HepG2 (cell line): ENCODE data around the gene ZC3H13. TPM values are rescaled to one million over a fixed set of nuclear protein-coding genes. Genes with fewer than 3 reads are reported as not detected.

Experiments used
- ATAC-seq: fragments of 200-7000 bp; cut with Tn5 transposase; 3 replicates; pipeline ENCODE4 v1.9.1; 2020; ENCODE audit warnings: mild to moderate bottlenecking, moderate library complexity
- BruUV-seq: library from RNA; stranded (reverse); fragments of 400-500 nt; replicated peaks from 2 replicates; lab custom pipeline; 2021; lab: Mats Ljungman, UMichigan
- CTCF ChIA-PET: fragments of 300-600 bp; formaldehyde crosslinking; extraction: SDS; loops from one replicate; lab custom pipeline; 2021; ENCODE audit warnings: low total read pairs, inconsistent platforms, low intra/inter-chr PET ratio; lab: Yijun Ruan, JAX
- POLR2A ChIA-PET: fragments of 350-600 bp; sonication (Branson Sonifier 250); formaldehyde crosslinking; loops from one replicate; lab custom pipeline; 2020; ENCODE audit warnings: antibody characterized with exemption, inconsistent platforms; lab: Yijun Ruan, JAX
- DNase-seq: peaks from one replicate; pipeline ENCODE4 v3.0.0-alpha.2; 2015; ENCODE audit warnings: low spot score
- FAIRE-seq: peaks from 3 replicates; lab custom pipeline; 2011; peaks lifted over from hg19 to GRCh38; lab: Jason Lieb, UNC
- H2AFZ ChIP-seq: one replicate; pipeline ENCODE4 v1.6.1; 2011; ENCODE audit warnings: low read length, inconsistent platforms
- H3K27ac ChIP-seq: fragments of 300-600 bp; 3 replicates; pipeline ENCODE4 v1.8.0; 2011; ENCODE audit warnings: mixed run types, mild to moderate bottlenecking, mixed read lengths, low read length, inconsistent platforms; ENCODE audit not compliant: insufficient read depth; ENCODE audit errors: extremely low read length
- H3K27me3 ChIP-seq, 2 experiments: fragments of 200-600 bp in 1 of 2; 2 replicates in 1 of 2; 3 replicates in 1 of 2; pipeline versions ENCODE4 v1.6.0 to v1.8.0; 2011; ENCODE audit warnings: low read length in 2 of 2, mild to moderate bottlenecking in 2 of 2, moderate library complexity in 2 of 2, inconsistent platforms in 1 of 2; ENCODE audit not compliant: insufficient read depth in 2 of 2, control insufficient read depth in 1 of 2
- H3K36me3 ChIP-seq, 2 experiments: fragments of 200-600 bp in 1 of 2; replicated peaks in 1 of 2; 2 replicates in 1 of 2; 3 replicates in 1 of 2; pipeline versions ENCODE4 v1.5.1 to v1.8.0; 2011; ENCODE audit warnings: low read length in 2 of 2, inconsistent platforms in 1 of 2; ENCODE audit not compliant: insufficient read depth in 2 of 2, control insufficient read depth in 1 of 2
- H3K4me1 ChIP-seq: 2 replicates; pipeline ENCODE4 v1.5.1; 2012; ENCODE audit warnings: low read length, inconsistent platforms; ENCODE audit not compliant: insufficient read depth
- H3K4me2 ChIP-seq: 2 replicates; pipeline ENCODE4 v1.6.0; 2011; ENCODE audit warnings: low read depth, low read length, inconsistent platforms
- H3K4me3 ChIP-seq, 3 experiments: fragments of 200-600 bp in 1 of 3; sonication (generic), shearing (Covaris generic) in 1 of 3; replicated peaks in 1 of 3; 2 replicates each; pipeline ENCODE4 v1.5.1; 2011 to 2016; ENCODE audit warnings: low read length in 3 of 3, inconsistent platforms in 2 of 3, low read depth in 2 of 3, mild to moderate bottlenecking in 2 of 3, control low read depth in 1 of 3, mixed read lengths in 1 of 3; ENCODE audit not compliant: insufficient read depth in 1 of 3
- H3K79me2 ChIP-seq: one replicate; pipeline ENCODE4 v1.6.1; 2011; ENCODE audit warnings: low read length, inconsistent platforms; ENCODE audit not compliant: insufficient read depth
- H3K9ac ChIP-seq: 2 replicates; pipeline ENCODE4 v1.6.0; 2011; ENCODE audit warnings: mild to moderate bottlenecking, low read depth, low read length, inconsistent platforms; ENCODE audit not compliant: insufficient read depth
- H3K9me3 ChIP-seq: 2 replicates; pipeline ENCODE4 v1.5.1; 2012; ENCODE audit warnings: mild to moderate bottlenecking, low read length
- H4K20me1 ChIP-seq: 2 replicates; pipeline ENCODE4 v1.6.0; 2011; ENCODE audit warnings: inconsistent platforms, mild to moderate bottlenecking, low read length, moderate library complexity; ENCODE audit not compliant: insufficient read depth
- HNRNPLL ChIP-seq: fragments of 200-400 bp; formaldehyde crosslinking; IDR thresholded peaks from 2 replicates; pipeline ENCODE4 v1.6.1; 2017; ENCODE audit warnings: mild to moderate bottlenecking, low read depth, low read length; ENCODE audit not compliant: poor library complexity, severe bottlenecking
- MAFG ChIP-seq: sonication (generic); formaldehyde crosslinking; IDR thresholded peaks from 2 replicates; pipeline ENCODE4 v1.5.1; 2020; ENCODE audit warnings: mild to moderate bottlenecking, missing genetic modification reagents
- NFE2L1 ChIP-seq: sonication (generic); formaldehyde crosslinking; IDR thresholded peaks from 2 replicates; pipeline ENCODE4 v1.4.0; 2020; ENCODE audit warnings: missing genetic modification reagents, mild to moderate bottlenecking, borderline replicate concordance
- PRPF4 ChIP-seq: fragments of 200-400 bp; formaldehyde crosslinking; IDR thresholded peaks from 2 replicates; pipeline ENCODE4 v1.6.1; 2016; ENCODE audit warnings: low read length, low read depth; ENCODE audit not compliant: poor library complexity, severe bottlenecking
- SATB2 ChIP-seq: sonication (generic); formaldehyde crosslinking; IDR thresholded peaks from 2 replicates; pipeline ENCODE4 v1.5.0; 2020; ENCODE audit warnings: missing genetic modification reagents
- TAF15 ChIP-seq: fragments of 200-400 bp; formaldehyde crosslinking; IDR thresholded peaks from one replicate; pipeline ENCODE4 v1.6.1; 2018; ENCODE audit warnings: mild to moderate bottlenecking, low read depth, low read length; ENCODE audit not compliant: poor library complexity, severe bottlenecking
- ZBTB38 ChIP-seq: sonication (generic); formaldehyde crosslinking; IDR thresholded peaks from 2 replicates; pipeline ENCODE4 v1.5.1; 2020; ENCODE audit warnings: mild to moderate bottlenecking, missing genetic modification reagents
- ZFP62 ChIP-seq: sonication (generic); formaldehyde crosslinking; IDR thresholded peaks from 2 replicates; pipeline ENCODE4 v1.4.0; 2020; ENCODE audit warnings: missing genetic modification reagents
- ZNF10 ChIP-seq: sonication (generic); formaldehyde crosslinking; IDR thresholded peaks from 2 replicates; pipeline ENCODE4 v1.4.0; 2020; ENCODE audit warnings: mild to moderate bottlenecking, low read depth, missing genetic modification reagents, borderline replicate concordance
- ZNF143 ChIP-seq: sonication (generic); formaldehyde crosslinking; IDR thresholded peaks from 2 replicates; pipeline ENCODE4 v1.4.0; 2020; ENCODE audit warnings: missing genetic modification reagents
- ZNF205 ChIP-seq: IDR thresholded peaks from 2 replicates; pipeline ENCODE4 v1.6.1; 2018; ENCODE audit warnings: missing biosample characterization, missing genetic modification reagents
- ZNF317 ChIP-seq: sonication (generic); formaldehyde crosslinking; IDR thresholded peaks from 2 replicates; pipeline ENCODE4 v1.5.0; 2020; ENCODE audit warnings: mild to moderate bottlenecking, missing genetic modification reagents
- ZNF329 ChIP-seq: sonication (generic); formaldehyde crosslinking; IDR thresholded peaks from 2 replicates; pipeline ENCODE4 v1.9.0; 2021; ENCODE audit warnings: low read depth, mild to moderate bottlenecking, missing genetic modification reagents
- ZNF460 ChIP-seq: sonication (generic); formaldehyde crosslinking; IDR thresholded peaks from 2 replicates; pipeline ENCODE4 v1.5.1; 2020; ENCODE audit warnings: missing genetic modification reagents, mild to moderate bottlenecking, borderline replicate concordance
- ZNF589 ChIP-seq: sonication (generic); formaldehyde crosslinking; conservative IDR thresholded peaks from 2 replicates; pipeline ENCODE4 v1.8.0; 2022; ENCODE audit warnings: mild to moderate bottlenecking, moderate library complexity, missing genetic modification reagents
- ZNF841 ChIP-seq: sonication (generic); formaldehyde crosslinking; IDR thresholded peaks from 2 replicates; pipeline ENCODE4 v1.8.1; 2023; ENCODE audit warnings: missing genetic modification reagents, borderline replicate concordance
- WGBS: methylation state at CpG from one replicate; pipeline ENCODE4 v1.1.6; 2017; ENCODE audit warnings: low lambda C conversion rate; 5-methylcytosine and 5-hydroxymethylcytosine counted together
- in situ Hi-C: cut with HindIII; loops from 2 replicates; pipeline ENCODE4 v1.10.0; 2017; ENCODE audit warnings: low pct_unique_long_range_greater_than_20kb; ENCODE audit not compliant: extremely low pct_ligation_motif_present
- intact Hi-C: fragments of 100-400 bp; cut with micrococcal nuclease; formaldehyde crosslinking; loops from one replicate; pipeline ENCODE4 v1.10.0; 2022; ENCODE audit not compliant: unreplicated experiment
- polyA plus RNA-seq, 8 experiments: library from polyadenylated mRNA; depleted of rRNA in 3 of 8; stranded (reverse) in 7 of 8; unstranded in 1 of 8; fragments of >200 nt; fragmentation: Illumina TruSeq in 4 of 8; extraction: Trizol in 4 of 8; gene quantifications; 2 replicates each; pipeline versions ENCODE4 v1.2.1 to v1.2.3, GENCODE V29; 2011 to 2016; ENCODE audit warnings: low read depth in 4 of 8, missing spikeins in 1 of 8, mixed read lengths in 1 of 8; ENCODE audit not compliant: insufficient read depth in 1 of 8
- total RNA-seq, 5 experiments: library from RNA; depleted of rRNA; stranded (reverse); fragments of >200 nt; fragmentation: Illumina TruSeq; extraction: Trizol; gene quantifications; 2 replicates each; pipeline ENCODE4 v1.2.3, GENCODE V29; 2016; ENCODE audit warnings: low read depth in 1 of 5
- TF ChIP-seq, protein P1 (sequence below): fragments of 450-650 bp; IDR thresholded peaks from 2 replicates; pipeline ENCODE4 v1.6.1; 2016
- TF ChIP-seq, protein P2 (sequence below): sonication (generic); formaldehyde crosslinking; conservative IDR thresholded peaks from 2 replicates; pipeline ENCODE4 v1.4.0; 2020; ENCODE audit warnings: missing genetic modification reagents

Gene ZC3H13
- total and polyA plus RNA-seq, 2 of the 13 experiments (the other 11 are each of a cell fraction or from before 2014, with no cell fraction given), result 2.7 to 23.5 TPM

DNA sequence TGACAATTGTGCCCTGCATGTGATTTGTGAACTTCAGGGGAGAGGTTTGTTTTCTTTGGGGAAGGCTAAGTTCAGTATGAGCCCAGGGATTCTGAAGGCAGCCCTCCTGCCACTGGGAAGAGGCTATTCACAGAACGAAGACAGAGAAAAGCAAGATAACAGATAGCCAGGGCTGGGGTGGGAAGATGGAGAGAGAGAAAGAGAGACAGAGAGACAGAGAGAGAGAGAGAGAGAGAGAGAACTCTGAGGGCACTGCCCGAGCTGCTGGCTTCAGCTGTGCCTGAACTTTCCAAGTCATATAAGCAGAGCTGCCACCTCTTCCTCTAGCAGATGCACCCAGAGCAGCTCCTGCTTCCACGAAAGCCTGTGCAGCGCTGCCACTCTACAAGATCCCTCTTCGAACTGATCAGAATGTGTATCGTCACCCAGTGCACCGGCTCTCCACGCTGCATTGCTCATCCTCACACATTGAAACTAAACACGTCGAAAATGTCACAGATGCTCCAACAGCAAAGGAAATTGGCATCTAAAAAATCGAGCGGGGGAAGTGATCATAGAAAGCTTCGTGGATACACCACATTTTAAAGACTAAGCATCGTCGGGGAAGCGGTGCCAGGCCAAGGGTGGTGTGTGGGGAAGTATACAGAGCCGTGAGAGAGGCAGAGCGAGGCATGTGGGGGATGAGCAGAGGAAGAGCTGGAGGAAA is 119.2 kb downstream of the ZC3H13 start (continued):
- no peak for TF ChIP-seq ZNF841
- TF ChIP-seq ZNF460 (CRISPR knock-in tag), result no peak
- no peak for TF ChIP-seq TAF15
- TF ChIP-seq ZNF329 (CRISPR knock-in tag), result no peak

DNA sequence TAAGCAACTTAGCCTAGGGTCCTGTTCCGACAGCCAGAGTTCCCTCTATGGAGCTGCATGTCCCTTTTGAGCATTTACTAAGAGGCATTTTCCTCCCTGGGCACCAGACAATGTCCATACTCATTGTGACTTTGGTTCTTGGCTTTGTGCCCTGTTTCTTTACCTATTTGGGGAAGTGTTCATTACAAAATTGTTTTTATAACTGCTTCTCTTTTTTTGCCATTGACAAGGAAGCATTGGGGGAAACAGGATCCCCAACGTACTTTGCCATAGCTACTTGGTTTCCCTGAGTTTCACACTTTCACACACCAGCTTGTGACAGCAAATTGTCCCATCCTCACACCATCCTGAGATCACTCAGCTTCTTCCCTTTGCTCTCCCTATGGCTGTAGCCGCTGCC is 119.9 kb downstream of the ZC3H13 start:
- peaks cover 7% of the 10 kb centered on the region; the same call in 1 of the 2 replicates for H3K4me1 ChIP-seq
- H3K4me2 ChIP-seq, result no peak overlapping the region
- FAIRE-seq (no peak), ATAC-seq (no peak), DNase-seq (no peak)
- no peak overlapping the region for H3K9ac ChIP-seq
- in situ Hi-C loops, result no loop called here
- 18% methylated on average over 3 of the region's 3 CpGs for WGBS
- peaks cover 0 to 31% of the 10 kb centered on the region in 2 experiments; a peak in 2 of 5 replicates for H3K27me3 ChIP-seq
- no peaks in the 10 kb centered on the region for H3K36me3 ChIP-seq
- no peak overlapping the region for H3K27ac ChIP-seq
- intact Hi-C loops, result no loop called here
- no TSS peak for BruUV-seq
- H3K4me3 ChIP-seq, result no peak overlapping the region
- no peaks in the 10 kb centered on the region for H4K20me1 ChIP-seq
- H2AFZ ChIP-seq, result no peak overlapping the region
- POLR2A ChIA-PET, result no interaction called here
- H3K9me3 ChIP-seq, result no peaks in the 10 kb centered on the region
- CTCF ChIA-PET, result no interaction called here
- no peaks in the 10 kb centered on the region for H3K79me2 ChIP-seq
- TF ChIP-seq ZNF589 (CRISPR knock-in tag), result no peak
- no peak for TF ChIP-seq ZNF143
- no peak for TF ChIP-seq ZNF317
- TF ChIP-seq ZNF205 (CRISPR knock-in tag), result no peak
- TF ChIP-seq PRPF4, result no peak
- no peak for TF ChIP-seq ZFP62 (CRISPR knock-in tag)
- no peak for TF ChIP-seq ZNF10 (CRISPR knock-in tag)
- TF ChIP-seq SATB2, result no peak
- no peak for TF ChIP-seq HNRNPLL
- no peak for TF ChIP-seq MAFG (CRISPR knock-in tag)
- TF ChIP-seq, protein P1, sequence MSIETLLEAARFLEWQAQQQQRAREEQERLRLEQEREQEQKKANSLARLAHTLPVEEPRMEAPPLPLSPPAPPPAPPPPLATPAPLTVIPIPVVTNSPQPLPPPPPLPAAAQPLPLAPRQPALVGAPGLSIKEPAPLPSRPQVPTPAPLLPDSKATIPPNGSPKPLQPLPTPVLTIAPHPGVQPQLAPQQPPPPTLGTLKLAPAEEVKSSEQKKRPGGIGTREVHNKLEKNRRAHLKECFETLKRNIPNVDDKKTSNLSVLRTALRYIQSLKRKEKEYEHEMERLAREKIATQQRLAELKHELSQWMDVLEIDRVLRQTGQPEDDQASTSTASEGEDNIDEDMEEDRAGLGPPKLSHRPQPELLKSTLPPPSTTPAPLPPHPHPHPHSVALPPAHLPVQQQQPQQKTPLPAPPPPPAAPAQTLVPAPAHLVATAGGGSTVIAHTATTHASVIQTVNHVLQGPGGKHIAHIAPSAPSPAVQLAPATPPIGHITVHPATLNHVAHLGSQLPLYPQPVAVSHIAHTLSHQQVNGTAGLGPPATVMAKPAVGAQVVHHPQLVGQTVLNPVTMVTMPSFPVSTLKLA, result no peak
- TF ChIP-seq ZBTB38, result no peak
- TF ChIP-seq NFE2L1 (CRISPR knock-in tag), result no peak
- TF ChIP-seq, protein P2, sequence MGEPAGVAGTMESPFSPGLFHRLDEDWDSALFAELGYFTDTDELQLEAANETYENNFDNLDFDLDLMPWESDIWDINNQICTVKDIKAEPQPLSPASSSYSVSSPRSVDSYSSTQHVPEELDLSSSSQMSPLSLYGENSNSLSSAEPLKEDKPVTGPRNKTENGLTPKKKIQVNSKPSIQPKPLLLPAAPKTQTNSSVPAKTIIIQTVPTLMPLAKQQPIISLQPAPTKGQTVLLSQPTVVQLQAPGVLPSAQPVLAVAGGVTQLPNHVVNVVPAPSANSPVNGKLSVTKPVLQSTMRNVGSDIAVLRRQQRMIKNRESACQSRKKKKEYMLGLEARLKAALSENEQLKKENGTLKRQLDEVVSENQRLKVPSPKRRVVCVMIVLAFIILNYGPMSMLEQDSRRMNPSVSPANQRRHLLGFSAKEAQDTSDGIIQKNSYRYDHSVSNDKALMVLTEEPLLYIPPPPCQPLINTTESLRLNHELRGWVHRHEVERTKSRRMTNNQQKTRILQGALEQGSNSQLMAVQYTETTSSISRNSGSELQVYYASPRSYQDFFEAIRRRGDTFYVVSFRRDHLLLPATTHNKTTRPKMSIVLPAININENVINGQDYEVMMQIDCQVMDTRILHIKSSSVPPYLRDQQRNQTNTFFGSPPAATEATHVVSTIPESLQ (CRISPR knock-in tag), result no peak
